B cell (primary cell): ENCODE results near the gene SYMPK.

Experiments
- CTCF ChIP-seq: fragments of 200-600 bp; IDR thresholded peaks from one replicate; pipeline ENCODE4 v1.8.0; 2022; ENCODE audit warnings: antibody characterized with exemption, mild to moderate bottlenecking
- EZH2 ChIP-seq: IDR thresholded peaks from 2 replicates; pipeline ENCODE4 v1.6.1; 2012; ENCODE audit warnings: borderline replicate concordance, low read depth, mild to moderate bottlenecking, moderate library complexity, low read length; ENCODE audit not compliant: insufficient read depth, poor library complexity, severe bottlenecking

- TF ChIP-seq CTCF = no peak
- no peak for TF ChIP-seq EZH2
Measured at GRCh38 chr19:45786533-45786894, 76.4 kb downstream of the SYMPK start.
